GM19452 (cell line): ENCODE results near the gene SETBP1.

Experiments
- ATAC-seq: cut with Tn5 transposase; IDR thresholded peaks from one replicate; pipeline ENCODE4 v1.9.1; 2021; ENCODE audit not compliant: unreplicated experiment

The SETBP1 gene

GRCh38 chr18:45100321-45101105, 419.8 kb downstream of the SETBP1 start:
- no peak for ATAC-seq

- ATAC-seq, result no peak
Measured at GRCh38 chr18:45102126-45102525, 421.4 kb downstream of the SETBP1 start.

GRCh38 chr18:45102863-45103262, 422.2 kb downstream of the SETBP1 start:
- ATAC-seq, result no peak

- ATAC-seq, result peak; percentile 45
Measured at GRCh38 chr18:45103319-45104048, 422.8 kb downstream of the SETBP1 start.

- ATAC-seq, result peak; percentile 29
Measured at GRCh38 chr18:45104049-45104395, 423.3 kb downstream of the SETBP1 start.

GRCh38 chr18:45106331-45106774, 425.7 kb downstream of the SETBP1 start:
- ATAC-seq, result peak; percentile 88

- ATAC-seq, result no peak
Measured at GRCh38 chr18:45107425-45107824, 426.7 kb downstream of the SETBP1 start.

- ATAC-seq, result no peak
Measured at GRCh38 chr18:45108754-45109153, 428.1 kb downstream of the SETBP1 start.

- ATAC-seq, result no peak
Measured at GRCh38 chr18:45109271-45109670, 428.6 kb downstream of the SETBP1 start.

- ATAC-seq, result no peak
Measured at GRCh38 chr18:45109706-45110105, 429.0 kb downstream of the SETBP1 start.

- no peak for ATAC-seq
Measured at GRCh38 chr18:45110577-45111501, 430.2 kb downstream of the SETBP1 start.

- ATAC-seq, result no peak
Measured at GRCh38 chr18:45111502-45111848, 430.8 kb downstream of the SETBP1 start.

GRCh38 chr18:45112682-45113081, 432.0 kb downstream of the SETBP1 start:
- ATAC-seq, result no peak

- ATAC-seq, result no peak
Measured at GRCh38 chr18:45116116-45116515, 435.4 kb downstream of the SETBP1 start.
